Gastroesophageal sphincter (tissue), 4 donors: ENCODE measurements around the gene CCS. TPM values are rescaled to one million over a fixed set of nuclear protein-coding genes. Genes with fewer than 3 reads are reported as not detected.
A peak's percentile ranks its signal among the peaks of the same experiment; 100 is the strongest.

Experiments used
- ATAC-seq: fragments of 150-250 bp; one replicate; pipeline ENCODE4 v1.9.1; 2016; ENCODE audit warnings: mild to moderate bottlenecking, moderate library complexity
- H3K27ac ChIP-seq, 4 donors: fragments of 200-600 bp; sonication (generic) in 3 of 4; 1 replicate in 3 of 4; 2 replicates in 1 of 4; pipeline ENCODE4 v1.5.1; 2016 to 2019
- H3K27me3 ChIP-seq: fragments of 200-600 bp; sonication (generic); one replicate; pipeline ENCODE4 v1.5.1; 2019
- H3K36me3 ChIP-seq, 2 donors: fragments of 200-600 bp; sonication (generic); one replicate each; pipeline ENCODE4 v1.5.1; 2019; ENCODE audit warnings: control low read depth in 1 of 2
- H3K4me1 ChIP-seq, 3 donors: fragments of 200-600 bp; sonication (generic); 1 replicate in 2 of 3; 2 replicates in 1 of 3; pipeline ENCODE4 v1.5.1; 2016 to 2019; ENCODE audit warnings: control low read depth in 2 of 3
- H3K4me3 ChIP-seq, 2 donors: fragments of 200-600 bp; sonication (generic); one replicate each; pipeline ENCODE4 v1.5.1; 2019; ENCODE audit warnings: mild to moderate bottlenecking in 1 of 2, moderate library complexity in 1 of 2
- H3K9me3 ChIP-seq, 3 donors: fragments of 200-600 bp; sonication (generic); one replicate each; pipeline ENCODE4 v1.5.1; 2017 to 2019; ENCODE audit warnings: control low read depth in 2 of 3
- CTCF ChIP-seq, 4 experiments: fragments of 200-600 bp in 2 of 4; fragments of 450-650 bp in 2 of 4; sonication (generic) in 1 of 4; IDR thresholded peaks; one replicate each; pipeline ENCODE4 v1.5.1; 2017 to 2019; ENCODE audit warnings: antibody characterized with exemption in 4 of 4, mild to moderate bottlenecking in 2 of 4, moderate library complexity in 2 of 4
- EP300 ChIP-seq: sonication (generic); formaldehyde crosslinking; IDR thresholded peaks from one replicate; pipeline ENCODE4 v1.6.1; 2017; ENCODE audit warnings: antibody characterized with exemption, mild to moderate bottlenecking
- POLR2A ChIP-seq, 2 donors: fragments of 450-650 bp; IDR thresholded peaks; one replicate each; pipeline ENCODE4 v1.6.1; 2017; ENCODE audit warnings: antibody characterized with exemption in 2 of 2, mild to moderate bottlenecking in 2 of 2, moderate library complexity in 1 of 2
- POLR2AphosphoS5 ChIP-seq: sonication (generic); formaldehyde crosslinking; IDR thresholded peaks from one replicate; pipeline ENCODE4 v1.6.1; 2017; ENCODE audit warnings: antibody characterized with exemption
- WGBS, 2 donors: methylation state at CpG; one replicate each; pipeline ENCODE4 v1.1.5; 2018; ENCODE audit warnings: low coverage in 1 of 2; 5-methylcytosine and 5-hydroxymethylcytosine counted together
- total RNA-seq, 4 donors: library from RNA; depleted of rRNA; stranded (reverse); fragments of >200 nt; gene quantifications; one replicate each; pipeline ENCODE4 v1.1.0, GENCODE V29; 2016

CCS gene
- total RNA-seq, 4 donors from 2014 or later, result 28.1 to 41.7 (median 33.9) TPM

- no peaks in the 10 kb centered on the region for H3K27me3 ChIP-seq
- no peaks in the 10 kb centered on the region for H3K9me3 ChIP-seq
- no peak overlapping the region for H3K4me3 ChIP-seq
- H3K4me1 ChIP-seq, result peaks cover 0 to 60% (median 0%) of the 10 kb centered on the region in 3 donors
- peak overlapping the region in 1 of 4 donors; percentile 1 for H3K27ac ChIP-seq
- H3K36me3 ChIP-seq, result peaks cover 0 to 41% of the 10 kb centered on the region in 2 donors
- TF ChIP-seq POLR2AphosphoS5 (no peak), EP300 (no peak), CTCF (IDR thresholded peaks at IDR 0.05) (no peak), POLR2A (IDR thresholded peaks at IDR 0.05) (no peak)
- WGBS, 2 donors, result 68 to 78% methylated on average over 4 to 6 of the region's 6 CpGs
- no peak for ATAC-seq
Measured at GRCh38 chr11:66631883-66632282, 38.9 kb downstream of the CCS start.

GRCh38 chr11:66632952-66633351, 40.0 kb downstream of the CCS start:
- Histone ChIP-seq H3K4me1 (peaks cover 4 to 60% (median 8%) of the 10 kb centered on the region in 3 donors), H3K27me3 (no peaks in the 10 kb centered on the region), H3K4me3 (no peak overlapping the region), H3K36me3 (peaks cover 0 to 30% of the 10 kb centered on the region in 2 donors), H3K9me3 (no peaks in the 10 kb centered on the region), H3K27ac (peak overlapping the region in 1 of 4 donors; percentile 1)
- no peak for TF ChIP-seq EP300
- no peak for TF ChIP-seq CTCF (IDR thresholded peaks at IDR 0.05)
- TF ChIP-seq POLR2A (IDR thresholded peaks at IDR 0.05), result no peak
- no peak for TF ChIP-seq POLR2AphosphoS5
- no peak for ATAC-seq
- WGBS, 2 donors, result 42 to 66% methylated on average over 2 of the region's 2 CpGs

GRCh38 chr11:66636411-66636810, 43.4 kb downstream of the CCS start:
- H3K27ac ChIP-seq, result peak overlapping the region in 2 of 4 donors; percentile 15 to 91

GRCh38 chr11:66637557-66638176, 44.7 kb downstream of the CCS start:
- Histone ChIP-seq H3K4me3 (peak overlapping the region; percentile 23 to 78), H3K9me3 (no peaks in the 10 kb centered on the region), H3K27ac (peak overlapping the region; percentile 31 to 92 (median 90)), H3K4me1 (peaks cover 20 to 71% (median 35%) of the 10 kb centered on the region in 3 donors), H3K27me3 (no peaks in the 10 kb centered on the region), H3K36me3 (peaks cover 0 to 23% of the 10 kb centered on the region in 2 donors)
- WGBS, 2 donors, result 26 to 36% methylated on average over 3 to 11 of the region's 12 CpGs
- TF ChIP-seq CTCF (IDR thresholded peaks at IDR 0.05), result no peak
- no peak for TF ChIP-seq POLR2A (IDR thresholded peaks at IDR 0.05)
- TF ChIP-seq POLR2AphosphoS5, result no peak
- TF ChIP-seq EP300, result no peak
- no peak for ATAC-seq

More at GRCh38 chr11:66636411-66636810, 43.4 kb downstream of the CCS start:
- Histone ChIP-seq H3K9me3 (no peaks in the 10 kb centered on the region), H3K36me3 (peaks cover 0 to 23% of the 10 kb centered on the region in 2 donors), H3K27me3 (no peaks in the 10 kb centered on the region), H3K4me1 (peaks cover 17 to 71% (median 25%) of the 10 kb centered on the region in 3 donors), H3K4me3 (no peak overlapping the region)
- 82 to 100% methylated on average over 2 to 3 of the region's 3 CpGs for WGBS, 2 donors
- TF ChIP-seq EP300 (no peak), CTCF (IDR thresholded peaks at IDR 0.05) (no peak), POLR2AphosphoS5 (no peak), POLR2A (IDR thresholded peaks at IDR 0.05) (no peak)
- no peak for ATAC-seq
